Liver (tissue), 9 donors: ENCODE data around the gene ERMARD. TPM values are rescaled to one million over a fixed set of nuclear protein-coding genes. Genes with fewer than 3 reads are reported as not detected.

Source experiments
- DNase-seq: peaks from one replicate; pipeline ENCODE4 v3.0.0-alpha.2; 2017; ENCODE audit warnings: low spot score
- H3K27ac ChIP-seq, 2 donors: one replicate each; pipeline ENCODE4 v1.7.0; 2013; ENCODE audit warnings: inconsistent platforms in 2 of 2, low read length in 2 of 2, control low read depth in 1 of 2, low read depth in 1 of 2, mild to moderate bottlenecking in 1 of 2
- H3K27me3 ChIP-seq, 4 donors: one replicate each; pipeline versions ENCODE4 v1.6.1 to v1.7.0; 2013; ENCODE audit warnings: low read length in 3 of 4, inconsistent platforms in 1 of 4, mild to moderate bottlenecking in 1 of 4, moderate library complexity in 1 of 4; ENCODE audit not compliant: control insufficient read depth in 4 of 4, insufficient read depth in 4 of 4
- H3K36me3 ChIP-seq, 4 donors: one replicate each; pipeline versions ENCODE4 v1.6.1 to v1.7.0; 2013; ENCODE audit warnings: low read length in 3 of 4, mild to moderate bottlenecking in 3 of 4, low read depth in 1 of 4, moderate library complexity in 1 of 4; ENCODE audit not compliant: control insufficient read depth in 4 of 4, insufficient read depth in 3 of 4
- H3K4me1 ChIP-seq, 4 donors: one replicate each; pipeline versions ENCODE4 v1.6.1 to v1.7.0; 2013; ENCODE audit warnings: low read length in 3 of 4, mild to moderate bottlenecking in 3 of 4, moderate library complexity in 1 of 4; ENCODE audit not compliant: control insufficient read depth in 4 of 4, insufficient read depth in 4 of 4
- H3K4me3 ChIP-seq, 3 donors: one replicate each; pipeline versions ENCODE4 v1.6.1 to v1.7.0; 2013; ENCODE audit warnings: low read length in 3 of 3, control low read depth in 1 of 3, low read depth in 1 of 3, mild to moderate bottlenecking in 1 of 3
- H3K9ac ChIP-seq, 2 donors: one replicate each; pipeline ENCODE4 v1.7.0; 2013; ENCODE audit warnings: low read length in 2 of 2, mild to moderate bottlenecking in 2 of 2, moderate library complexity in 2 of 2, control low read depth in 1 of 2, low read depth in 1 of 2
- H3K9me3 ChIP-seq, 4 donors: one replicate each; pipeline versions ENCODE4 v1.6.1 to v1.7.0; 2013; ENCODE audit warnings: low read length in 3 of 4; ENCODE audit not compliant: control insufficient read depth in 4 of 4
- ATF3 ChIP-seq: IDR thresholded peaks from 2 replicates; pipeline ENCODE4 v1.6.1; 2016; ENCODE audit warnings: antibody characterized with exemption
- EGR1 ChIP-seq, 2 donors: IDR thresholded peaks; 2 replicates each; pipeline ENCODE4 v1.6.1; 2016 to 2018; ENCODE audit warnings: antibody characterized with exemption in 2 of 2, low read depth in 2 of 2
- FOXA1 ChIP-seq: IDR thresholded peaks from 2 replicates; pipeline ENCODE4 v1.6.1; 2016; ENCODE audit warnings: antibody characterized with exemption
- GABPA ChIP-seq, 2 donors: IDR thresholded peaks in 1 of 2; conservative IDR thresholded peaks in 1 of 2; 2 replicates each; pipeline ENCODE4 v1.6.1; 2016; ENCODE audit warnings: antibody characterized with exemption in 2 of 2, mild to moderate bottlenecking in 1 of 2, moderate library complexity in 1 of 2
- HNF4A ChIP-seq, 2 donors: conservative IDR thresholded peaks; 2 replicates each; pipeline ENCODE4 v1.6.1; 2016; ENCODE audit warnings: antibody characterized with exemption in 2 of 2, mild to moderate bottlenecking in 2 of 2
- HNF4G ChIP-seq: IDR thresholded peaks from 2 replicates; pipeline ENCODE4 v1.6.1; 2016; ENCODE audit warnings: antibody characterized with exemption
- JUND ChIP-seq, 2 donors: IDR thresholded peaks; 2 replicates each; pipeline ENCODE4 v1.6.1; 2016; ENCODE audit warnings: antibody characterized with exemption in 2 of 2
- NR2F2 ChIP-seq: IDR thresholded peaks from 2 replicates; pipeline ENCODE4 v1.6.1; 2016; ENCODE audit warnings: antibody characterized with exemption
- RAD21 ChIP-seq, 2 donors: IDR thresholded peaks; 2 replicates each; pipeline ENCODE4 v1.6.1; 2016; ENCODE audit warnings: antibody characterized with exemption in 2 of 2, mild to moderate bottlenecking in 2 of 2
- RXRA ChIP-seq, 2 donors: IDR thresholded peaks; 2 replicates each; pipeline ENCODE4 v1.6.1; 2017 to 2018; ENCODE audit warnings: antibody characterized with exemption in 2 of 2, mild to moderate bottlenecking in 1 of 2
- SP1 ChIP-seq: IDR thresholded peaks from 2 replicates; pipeline ENCODE4 v1.6.1; 2018; ENCODE audit warnings: antibody characterized with exemption, mild to moderate bottlenecking
- TAF1 ChIP-seq: conservative IDR thresholded peaks from 2 replicates; pipeline ENCODE4 v1.6.1; 2016; ENCODE audit warnings: antibody characterized with exemption, mild to moderate bottlenecking
- YY1 ChIP-seq: IDR thresholded peaks from 2 replicates; pipeline ENCODE4 v1.6.1; 2016; ENCODE audit warnings: antibody characterized with exemption, mild to moderate bottlenecking
- ZBTB33 ChIP-seq: IDR thresholded peaks from 2 replicates; pipeline ENCODE4 v1.6.1; 2016; ENCODE audit warnings: antibody characterized with exemption
- WGBS: extraction: QIAGEN DNeasy Blood & Tissue Kit; methylation state at CpG from one replicate; pipeline ENCODE4 v1.1.7; 2013; 5-methylcytosine and 5-hydroxymethylcytosine counted together
- polyA plus RNA-seq, 2 donors: library from polyadenylated mRNA; stranded (reverse) in 1 of 2; unstranded in 1 of 2; fragments of 200-250 nt in 1 of 2; fragments of >200 nt in 1 of 2; fragmentation: Nextera tagmentation in 1 of 2; extraction: Ambion mirVana in 1 of 2; gene quantifications; one replicate each; pipeline versions ENCODE4 v1.2.1 to v1.2.3, GENCODE V29; 2013 to 2015
- total RNA-seq, 2 donors: library from RNA; depleted of rRNA; stranded (reverse); fragments of >200 nt; gene quantifications; one replicate each; pipeline ENCODE4 v1.2.3, GENCODE V29; 2014
- donor health status: healthy.
- donor health status: healthy.
- donor health status: healthy.
- donor health status: healthy.
- donor health status: healthy.

ERMARD gene
- total and polyA plus RNA-seq, 4 donors, result 10.1 to 20.7 (median 14.0) TPM

GRCh38 chr6:169804427-169804826 lies 53.0 kb downstream of the ERMARD start (continued):
- no peak for TF ChIP-seq NR2F2
- TF ChIP-seq YY1, result no peak
- TF ChIP-seq SP1, result no peak
- TF ChIP-seq RAD21 (IDR thresholded peaks at IDR 0.05), result no peak
- TF ChIP-seq GABPA (IDR thresholded peaks at IDR 0.05 in 1 of 2, conservative IDR thresholded peaks at IDR 0.05 in 1 of 2), result no peak
- no peak for TF ChIP-seq FOXA1

- no peaks in the 10 kb centered on the region for H3K9me3 ChIP-seq
These were observed 53.9 kb downstream of the ERMARD start for GRCh38 chr6:169805242-169805838.

GRCh38 chr6:169806701-169807100 lies 55.3 kb downstream of the ERMARD start:
- 95% methylated on average over 1 of the region's 1 CpG for WGBS
- Histone ChIP-seq H3K9me3 (no peaks in the 10 kb centered on the region), H3K27ac (no peak overlapping the region), H3K27me3 (no peaks in the 10 kb centered on the region), H3K9ac (no peak overlapping the region), H3K36me3 (no peaks in the 10 kb centered on the region), H3K4me3 (no peak overlapping the region), H3K4me1 (no peaks in the 10 kb centered on the region)
- no peak for DNase-seq
- TF ChIP-seq NR2F2, result no peak
- no peak for TF ChIP-seq HNF4G
- no peak for TF ChIP-seq TAF1
- no peak for TF ChIP-seq GABPA (IDR thresholded peaks at IDR 0.05 in 1 of 2, conservative IDR thresholded peaks at IDR 0.05 in 1 of 2)
- TF ChIP-seq EGR1 (IDR thresholded peaks at IDR 0.05; ENCODE audit: low read depth in 2 of 2), result no peak
- TF ChIP-seq ATF3, result no peak
- TF ChIP-seq JUND (IDR thresholded peaks at IDR 0.05), result no peak
- no peak for TF ChIP-seq SP1
- no peak for TF ChIP-seq RAD21 (IDR thresholded peaks at IDR 0.05)
- no peak for TF ChIP-seq ZBTB33
- no peak for TF ChIP-seq HNF4A (conservative IDR thresholded peaks at IDR 0.05)

More at GRCh38 chr6:169805242-169805838, 53.9 kb downstream of the ERMARD start:
- Histone ChIP-seq H3K4me1 (peaks cover 6 to 10% (median 9%) of the 10 kb centered on the region in 4 donors), H3K9ac (no peak overlapping the region), H3K27me3 (no peaks in the 10 kb centered on the region), H3K4me3 (no peak overlapping the region), H3K27ac (no peak overlapping the region), H3K36me3 (no peaks in the 10 kb centered on the region)
- TF ChIP-seq ATF3, result no peak
- no peak for TF ChIP-seq HNF4A (conservative IDR thresholded peaks at IDR 0.05)
- no peak for TF ChIP-seq EGR1 (IDR thresholded peaks at IDR 0.05; ENCODE audit: low read depth in 2 of 2)
- TF ChIP-seq HNF4G, result no peak
- TF ChIP-seq NR2F2, result no peak
- TF ChIP-seq GABPA (IDR thresholded peaks at IDR 0.05 in 1 of 2, conservative IDR thresholded peaks at IDR 0.05 in 1 of 2), result no peak
- WGBS, result 80% methylated on average over 7 of the region's 7 CpGs
- no peak for DNase-seq

GRCh38 chr6:169807229-169807628 lies 55.8 kb downstream of the ERMARD start:
- no peaks in the 10 kb centered on the region for H3K4me1 ChIP-seq
- TF ChIP-seq RXRA (IDR thresholded peaks at IDR 0.05) (no peak), GABPA (IDR thresholded peaks at IDR 0.05 in 1 of 2, conservative IDR thresholded peaks at IDR 0.05 in 1 of 2) (no peak), JUND (IDR thresholded peaks at IDR 0.05) (no peak), HNF4G (no peak), FOXA1 (no peak), RAD21 (IDR thresholded peaks at IDR 0.05) (no peak), YY1 (no peak)
- WGBS, result 80% methylated on average over 1 of the region's 1 CpG
- no peak for DNase-seq
- H3K27ac ChIP-seq, result no peak overlapping the region
- H3K9ac ChIP-seq, result no peak overlapping the region
- H3K27me3 ChIP-seq, result no peaks in the 10 kb centered on the region
- H3K36me3 ChIP-seq, result no peaks in the 10 kb centered on the region
- no peak overlapping the region for H3K4me3 ChIP-seq
- H3K9me3 ChIP-seq, result no peaks in the 10 kb centered on the region
